Uterus (tissue), 2 donors: ENCODE data around the gene RSRC1.

Experiments used
- CTCF ChIP-seq, 4 experiments: fragments of 200-600 bp in 2 of 4; fragments of 450-650 bp in 2 of 4; sonication (generic) in 2 of 4; IDR thresholded peaks; one replicate each; pipeline ENCODE4 v1.5.1; 2016 to 2019; ENCODE audit warnings: antibody characterized with exemption in 4 of 4, mild to moderate bottlenecking in 2 of 4, moderate library complexity in 1 of 4
- POLR2A ChIP-seq, 2 donors: fragments of 450-650 bp; IDR thresholded peaks; one replicate each; pipeline ENCODE4 v1.6.1; 2016; ENCODE audit warnings: antibody characterized with exemption in 2 of 2, mild to moderate bottlenecking in 1 of 2, moderate library complexity in 1 of 2

GRCh38 chr3:158443632-158444031 is 333.7 kb downstream of the RSRC1 start:
- TF ChIP-seq CTCF (IDR thresholded peaks at IDR 0.05) (no peak), POLR2A (IDR thresholded peaks at IDR 0.05) (no peak)
